Activated naive CD8-positive, alpha-beta T cell treated with anti-CD3 and anti-CD28 coated beads, Interleukin-2, amount 50 U/mL, for 16 hours (primary cell): Measurements from ENCODE around the gene ZNF431.
"Not testable (repeated sequence)": the region's sequence is repeated elsewhere in the genome, so short reads cannot be mapped to it uniquely, and the experiment has no call there.

ENCODE experiments used
- DNase-seq: peaks from one replicate; pipeline ENCODE4 v3.0.0-alpha.2; 2020; ENCODE audit warnings: low read depth, low spot score

ZNF431 gene

DNA sequence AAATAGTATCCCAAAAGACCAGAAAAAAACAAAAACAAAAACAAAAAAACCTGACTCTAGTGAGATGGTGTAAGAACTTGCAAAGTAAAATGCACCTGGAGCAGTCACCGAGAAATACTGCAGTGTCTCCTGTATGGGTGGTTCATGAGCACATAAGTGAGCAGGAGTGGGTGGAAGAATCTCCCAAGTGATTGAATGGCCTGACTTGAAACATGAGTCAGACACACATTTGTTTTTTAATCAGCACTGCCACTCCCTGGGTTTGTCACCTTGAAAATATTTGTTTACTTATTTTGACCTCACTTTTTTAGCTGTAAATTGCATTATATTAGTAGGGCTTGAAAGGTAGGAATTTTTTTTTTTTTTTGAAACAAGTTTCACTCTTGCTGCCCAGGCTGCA lies 2.0 kb downstream of the ZNF431 start:
- no peak for DNase-seq

DNA sequence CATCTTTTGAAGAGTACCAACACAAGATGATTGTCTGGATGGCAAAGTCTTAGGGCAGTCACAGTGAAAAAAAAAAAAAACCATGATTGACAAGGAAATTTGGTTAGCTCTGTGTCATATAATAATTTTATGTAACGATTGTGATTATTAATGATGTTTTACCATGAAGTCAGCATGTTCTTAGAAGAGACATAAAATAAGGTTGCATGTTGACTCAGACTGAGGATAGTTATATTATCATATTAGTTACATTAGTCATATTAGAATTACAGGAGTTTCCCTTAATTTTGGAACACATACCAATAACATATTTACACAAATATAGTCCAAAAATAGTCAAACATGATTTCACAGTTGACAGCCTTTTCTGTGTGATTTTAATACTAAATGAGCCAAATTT lies 5.7 kb downstream of the ZNF431 start:
- no peak for DNase-seq

DNA sequence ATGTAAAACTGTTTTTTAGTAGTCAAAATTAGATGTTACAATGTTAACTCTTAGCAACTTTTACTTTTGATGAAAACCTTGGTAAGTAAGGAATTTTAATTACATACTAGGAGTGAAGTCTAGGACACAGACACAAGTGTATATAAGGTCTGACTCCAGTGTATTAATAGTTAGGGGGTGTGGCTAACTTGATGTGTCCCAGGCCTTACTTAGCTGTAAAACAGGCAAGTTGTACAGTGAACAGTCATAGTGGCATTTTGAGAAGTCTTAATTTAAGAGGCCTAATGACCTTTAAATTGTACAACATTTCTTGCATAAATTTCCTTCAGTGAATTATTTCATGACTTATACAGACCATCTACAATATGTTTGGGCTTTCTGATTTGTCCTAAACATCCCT lies 6.8 kb downstream of the ZNF431 start:
- no peak for DNase-seq

DNA sequence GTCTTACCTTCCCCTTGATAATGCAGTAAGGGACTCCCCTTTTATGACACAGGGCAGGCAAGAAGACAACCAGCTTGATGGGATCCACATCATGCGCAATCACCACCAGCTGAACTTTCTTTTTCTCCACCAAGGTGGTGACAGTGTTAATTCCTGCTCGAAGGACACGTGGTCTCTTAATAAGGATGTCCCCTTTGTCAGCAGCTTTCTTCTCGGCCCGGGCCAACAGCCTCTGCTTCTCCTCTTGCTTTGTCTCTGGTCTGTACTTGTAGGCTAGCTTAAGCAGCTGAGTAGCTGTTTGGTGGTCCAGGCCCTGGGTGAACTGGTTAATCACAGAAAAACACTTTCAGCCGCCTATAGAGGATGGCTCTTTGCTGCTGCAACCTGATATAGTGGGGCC lies 8.0 kb downstream of the ZNF431 start:
- DNase-seq = no peak

DNA sequence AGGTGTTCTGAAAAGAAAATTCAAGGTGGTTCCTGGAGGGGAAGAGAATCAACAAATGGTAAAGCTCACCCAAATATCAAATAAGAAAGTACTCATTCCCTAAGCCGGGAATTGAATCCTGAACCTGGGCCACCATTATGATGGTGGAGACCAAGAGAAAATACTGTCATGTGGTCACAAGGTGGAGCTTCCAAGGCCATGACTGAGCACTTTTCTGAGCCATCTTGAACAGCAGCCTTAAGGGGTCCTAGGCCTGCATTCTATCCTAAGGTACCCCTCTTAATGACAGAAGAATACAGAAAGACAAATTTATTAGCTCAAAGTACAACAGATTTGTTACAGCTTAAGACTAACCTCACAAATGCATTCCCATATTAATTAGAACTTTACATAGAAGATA lies 9.6 kb downstream of the ZNF431 start:
- DNase-seq = no peak

DNA sequence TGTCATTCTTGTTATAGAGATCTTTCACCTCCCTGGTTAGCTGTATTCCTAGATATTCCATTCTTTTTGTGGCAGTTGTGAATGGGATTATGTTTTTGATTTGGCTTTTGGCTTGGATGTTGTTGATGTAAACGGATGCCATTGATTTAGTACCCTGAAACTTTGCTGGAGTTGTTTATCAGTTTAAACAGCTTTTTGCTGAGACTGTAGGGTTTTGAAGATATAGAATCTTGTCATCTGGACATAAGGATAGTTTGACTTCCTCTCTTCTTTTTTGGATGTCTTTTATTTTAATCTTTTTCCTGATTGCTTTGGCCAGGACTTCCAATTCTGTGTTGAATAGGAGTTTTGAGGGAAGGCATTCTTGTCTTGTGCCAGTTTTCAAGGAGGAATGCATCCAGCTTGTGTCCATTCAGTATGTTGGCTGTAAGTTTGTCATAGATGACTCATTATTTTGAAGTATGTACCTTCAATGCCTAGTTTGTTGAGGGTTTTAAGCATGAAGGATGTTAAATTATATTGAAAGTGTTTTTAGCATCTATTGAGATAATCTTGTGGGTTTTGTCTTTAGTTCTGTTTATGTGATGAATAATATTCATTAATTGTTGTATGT lies 16.8 kb downstream of the ZNF431 start:
- no peak for DNase-seq

DNA sequence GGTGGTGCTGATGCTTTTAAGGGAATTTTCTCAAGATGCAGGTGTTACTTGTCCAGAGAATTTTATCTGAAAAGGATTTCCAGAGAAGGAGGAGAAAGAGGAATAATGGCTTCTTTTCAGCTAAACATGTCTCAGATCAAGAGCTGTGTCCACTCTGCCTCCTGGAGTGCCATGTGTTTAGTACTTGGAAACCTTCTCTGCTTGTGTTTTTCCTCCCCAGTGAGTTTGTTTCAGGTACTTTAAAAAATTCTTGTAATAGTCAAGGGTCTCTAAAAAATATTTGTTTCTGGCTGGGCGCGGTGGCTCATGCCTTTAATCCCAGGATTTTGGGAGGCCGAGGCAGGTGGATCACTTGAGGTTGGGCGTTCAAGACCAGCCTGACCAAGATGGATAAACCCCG lies 22.7 kb downstream of the ZNF431 start:
- DNase-seq = no peak

DNA sequence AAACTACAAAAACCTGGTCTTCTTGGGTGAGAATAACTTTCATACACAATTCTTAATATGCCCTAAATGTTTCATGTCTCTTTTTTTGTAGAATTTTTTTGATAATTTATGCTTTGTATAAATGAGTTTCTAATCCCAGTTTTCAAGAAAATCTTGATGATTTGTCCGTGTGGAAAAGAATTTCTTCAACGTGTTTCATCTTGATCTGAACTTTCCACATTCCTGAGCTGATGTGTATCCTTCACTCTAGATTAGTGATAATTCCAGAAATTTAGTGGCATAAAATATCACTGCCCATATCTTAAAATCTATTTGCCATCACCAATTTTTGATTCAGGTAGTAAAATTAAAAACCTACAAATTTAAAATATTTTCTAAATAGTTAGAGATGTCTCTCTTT lies 24.6 kb downstream of the ZNF431 start:
- DNase-seq = no peak

DNA sequence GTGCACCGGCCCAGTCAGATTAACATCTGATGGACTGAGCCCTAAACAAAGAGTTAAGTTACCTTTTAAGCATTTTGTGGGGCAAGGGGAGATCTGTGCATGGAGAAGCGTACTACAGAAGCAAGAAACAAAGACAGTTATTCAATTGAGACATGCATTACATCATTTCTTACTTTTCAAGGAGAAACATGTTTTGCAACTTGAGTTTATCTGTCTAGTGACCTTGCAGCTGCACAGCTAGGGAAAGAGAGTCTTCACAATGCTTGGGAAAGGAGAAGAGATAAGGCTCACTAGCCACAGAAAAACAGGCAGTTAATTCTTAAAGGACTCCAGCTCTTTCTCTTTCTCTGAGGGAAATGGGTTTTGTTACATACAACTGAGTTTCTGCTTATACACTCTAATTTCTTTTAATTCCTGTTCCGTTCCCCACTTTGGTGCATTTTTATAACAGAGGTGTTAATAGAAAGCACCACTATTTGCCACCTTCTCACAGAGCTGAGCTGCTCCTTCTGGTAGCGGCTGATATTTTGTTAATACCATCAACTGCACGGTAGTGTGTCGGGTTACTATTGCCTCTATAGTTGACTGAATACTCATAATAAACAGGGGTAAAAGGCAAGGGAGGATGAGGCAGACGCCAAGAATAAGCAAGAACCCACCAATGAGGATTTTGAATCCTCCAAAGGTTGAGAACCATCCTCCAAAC lies 55.9 kb downstream of the ZNF431 start:
- no peak for DNase-seq

DNA sequence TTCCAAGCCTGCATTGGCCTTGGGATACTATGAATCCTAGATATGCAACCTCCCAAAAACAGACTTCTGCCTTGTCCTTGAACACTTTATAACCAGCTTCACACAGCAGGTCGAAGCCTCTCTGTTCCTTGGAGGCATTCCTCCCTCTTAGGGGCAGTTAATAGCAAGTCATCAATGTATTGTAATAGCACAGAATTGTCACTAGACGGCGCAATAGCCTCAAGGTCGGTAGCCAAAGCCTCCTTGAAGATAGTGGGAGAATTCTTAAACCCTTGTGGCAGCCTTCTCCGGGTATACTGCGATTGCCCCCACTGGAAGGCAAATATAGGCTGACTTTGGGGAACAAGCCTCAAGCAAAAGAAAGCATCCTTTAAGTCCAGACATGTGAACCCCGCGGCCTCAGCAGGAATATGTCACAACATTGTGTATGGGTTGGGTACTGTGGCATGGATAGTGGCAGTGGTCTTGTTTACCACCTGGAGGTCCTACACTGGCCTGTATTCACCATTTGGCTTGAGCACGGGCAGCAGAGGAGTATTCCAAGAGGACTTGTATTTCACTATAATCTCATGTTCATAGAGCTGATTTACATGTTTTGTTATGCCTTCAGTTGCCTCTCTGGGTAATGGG lies 61.1 kb downstream of the ZNF431 start:
- no peak for DNase-seq

DNA sequence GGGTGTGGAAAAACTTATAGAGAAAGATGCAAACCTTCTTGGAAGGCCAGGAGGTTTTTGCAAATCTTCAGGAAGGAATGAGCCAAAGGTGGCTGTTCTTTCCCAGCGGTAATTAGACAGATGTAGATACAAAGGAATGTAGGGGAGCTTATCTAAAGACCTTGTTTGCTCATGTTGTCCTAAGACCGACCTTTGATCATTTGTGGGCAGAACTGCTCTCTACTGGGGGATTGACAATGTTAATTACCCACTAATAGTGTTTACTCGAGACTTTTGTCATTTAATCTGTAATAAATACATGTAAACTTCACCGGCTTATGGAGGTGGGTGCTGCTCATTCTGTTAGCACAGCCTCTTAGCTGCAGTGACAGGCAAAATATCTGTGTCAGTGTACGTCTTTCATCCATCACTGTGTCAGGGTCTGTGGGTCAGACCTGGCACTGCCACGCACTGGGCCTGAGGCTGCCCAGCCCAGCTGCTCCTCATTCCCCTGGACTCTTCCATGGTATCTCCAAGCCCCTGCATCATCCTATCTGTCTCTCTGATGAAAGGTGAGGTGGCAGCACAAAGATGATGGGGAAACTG lies 68.3 kb downstream of the ZNF431 start:
- no peak for DNase-seq

DNA sequence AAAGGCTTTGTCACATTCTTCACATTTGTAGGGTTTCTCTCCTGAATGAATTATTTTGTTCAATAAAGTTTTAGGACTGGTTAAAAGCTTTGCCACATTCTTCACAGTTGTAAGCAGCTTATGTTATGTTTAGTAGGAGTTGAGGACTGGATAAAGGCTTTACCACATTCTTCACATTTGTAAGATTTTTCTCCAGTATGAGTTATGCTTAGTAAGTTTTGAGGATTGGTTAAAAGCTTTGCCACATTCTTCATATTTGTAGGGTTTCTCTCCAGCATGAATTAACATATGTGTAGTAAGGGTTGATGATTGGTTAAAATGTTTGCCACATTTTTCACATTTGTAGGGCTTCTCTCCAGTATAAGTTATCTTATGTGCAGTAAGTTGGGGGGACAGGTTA lies 79.9 kb downstream of the ZNF431 start:
- DNase-seq = no peak

DNA sequence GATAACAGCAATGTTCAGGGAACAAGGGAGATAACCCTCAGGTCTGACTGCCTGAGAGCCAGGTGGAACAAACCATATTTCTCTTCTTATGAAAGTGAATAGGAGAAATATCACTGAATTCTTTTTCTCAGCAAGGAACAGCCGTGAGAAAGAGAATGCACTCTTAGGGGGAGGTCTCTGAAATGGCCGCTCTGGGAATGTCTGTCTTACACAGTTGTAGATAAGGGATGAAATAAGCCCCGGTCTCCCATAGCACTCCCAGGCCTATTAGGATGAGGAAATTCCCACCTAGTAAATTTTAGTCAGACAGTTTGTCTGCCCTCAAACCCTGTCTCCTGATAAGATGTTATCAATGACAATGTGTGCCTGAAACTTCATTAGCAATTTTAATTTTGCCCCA lies 88.1 kb downstream of the ZNF431 start:
- not testable (repeated sequence) for DNase-seq

DNA sequence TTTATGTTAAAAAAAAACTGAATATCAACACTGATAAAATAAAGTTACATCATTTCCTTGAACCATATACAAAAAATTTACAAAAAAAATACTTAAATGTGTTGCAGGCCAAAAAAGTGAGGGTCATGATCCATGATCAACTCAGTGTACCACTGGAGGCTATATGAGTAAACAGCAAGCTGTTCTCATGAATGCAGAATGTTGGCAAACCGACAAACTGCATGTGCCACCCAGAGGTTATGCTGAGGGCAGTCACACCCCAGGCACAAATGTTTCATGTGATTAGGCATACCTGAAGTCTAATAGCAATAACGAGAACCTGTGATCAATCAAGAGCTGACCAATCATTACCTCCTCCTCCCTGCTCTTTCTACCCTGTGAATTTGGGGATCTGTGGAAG lies 91.9 kb downstream of the ZNF431 start:
- DNase-seq = no peak

DNA sequence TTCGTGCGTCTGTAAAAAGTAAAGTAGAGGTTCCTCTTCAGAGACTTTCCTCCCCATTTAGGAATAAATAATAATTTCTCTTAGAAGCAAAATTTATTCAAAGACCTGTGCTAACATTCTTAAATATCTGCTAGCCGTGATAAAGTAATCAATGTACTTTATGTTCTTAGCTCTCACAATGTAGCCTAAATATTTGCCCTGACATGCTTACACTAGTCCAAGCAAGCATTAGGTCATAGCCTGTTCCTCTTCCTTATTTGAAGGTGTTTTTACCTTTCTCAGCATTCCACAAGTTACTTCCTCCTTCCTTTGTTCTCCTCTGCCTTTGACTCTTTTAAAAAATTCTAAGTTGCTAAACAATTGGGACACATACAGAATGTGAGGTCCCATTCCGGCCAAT lies 94.9 kb downstream of the ZNF431 start:
- not testable (repeated sequence) for DNase-seq

DNA sequence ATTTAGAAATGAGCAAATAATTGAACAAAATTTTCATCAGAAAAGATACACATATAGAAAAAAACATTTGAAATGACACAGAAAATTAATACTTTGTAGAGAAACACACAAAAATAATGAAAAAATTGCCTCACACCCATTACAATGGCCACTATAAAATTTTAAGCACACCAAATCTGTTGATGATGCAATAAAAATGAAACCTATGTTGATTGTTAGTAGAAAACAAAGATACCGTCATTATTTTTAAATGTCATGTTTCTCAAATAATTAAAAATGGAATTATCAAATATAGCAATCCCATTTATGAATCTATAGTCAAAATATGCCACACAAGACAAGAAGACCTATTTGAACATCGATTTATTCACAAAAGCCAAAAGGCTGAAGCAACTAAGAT lies 96.8 kb downstream of the ZNF431 start:
- no peak for DNase-seq
